Pancreas (tissue), 10 donors: ENCODE data around the gene GMNN. TPM values are rescaled to one million over a fixed set of nuclear protein-coding genes. Genes with fewer than 3 reads are reported as not detected.
A peak's percentile ranks its signal among the peaks of the same experiment; 100 is the strongest.

Experiments used
- ATAC-seq, 4 donors: fragments of 200-7000 bp; cut with Tn5 transposase; one replicate each; pipeline versions ENCODE4 v1.8.0 to v1.9.1; 2020; ENCODE audit warnings: mild to moderate bottlenecking in 4 of 4, moderate library complexity in 4 of 4
- DNase-seq, 6 donors: peaks; one replicate each; pipeline ENCODE4 v3.0.0-alpha.2; 2020
- FAIRE-seq: peaks from 2 replicates; lab custom pipeline; 2012; peaks lifted over from hg19 to GRCh38; lab: Jason Lieb, UNC
- H3K27ac ChIP-seq, 4 donors: fragments of 200-600 bp; sonication (generic); 1 replicate in 3 of 4; 2 replicates in 1 of 4; pipeline versions ENCODE4 v1.5.0 to v1.8.0; 2020
- H3K27me3 ChIP-seq, 4 donors: fragments of 200-600 bp; one replicate each; pipeline ENCODE4 v1.8.0; 2021
- H3K36me3 ChIP-seq, 3 donors: fragments of 200-600 bp; sonication (generic) in 1 of 3; one replicate each; pipeline versions ENCODE4 v1.5.0 to v1.8.0; 2020 to 2021
- H3K4me1 ChIP-seq, 3 donors: fragments of 200-600 bp; one replicate each; pipeline ENCODE4 v1.8.0; 2021
- H3K4me3 ChIP-seq, 4 donors: fragments of 200-600 bp; sonication (generic) in 2 of 4; one replicate each; pipeline versions ENCODE4 v1.5.0 to v1.8.0; 2020 to 2021
- H3K9me3 ChIP-seq, 4 donors: fragments of 200-600 bp; one replicate each; pipeline ENCODE4 v1.8.0; 2021
- CTCF ChIP-seq, 4 donors: fragments of 200-600 bp; sonication (generic) in 3 of 4; IDR thresholded peaks; one replicate each; pipeline versions ENCODE4 v1.5.0 to v1.8.0; 2021; ENCODE audit warnings: antibody characterized with exemption in 4 of 4
- WGBS, 2 donors: extraction: QIAGEN DNeasy Blood & Tissue Kit; methylation state at CpG; one replicate each; pipeline ENCODE4 v1.1.7; 2013; 5-methylcytosine and 5-hydroxymethylcytosine counted together
- intact Hi-C, 3 donors: fragments of 100-400 bp; cut with DNase I; formaldehyde crosslinking; loops; one replicate each; pipeline versions ENCODE4 v1.11.1 to v1.14.2; 2022
- polyA plus RNA-seq, 2 donors: library from polyadenylated mRNA; stranded (reverse); fragments of 200-250 nt; gene quantifications; one replicate each; pipeline ENCODE4 v1.2.3, GENCODE V29; 2013
- total RNA-seq, 6 donors: library from RNA; stranded (reverse); fragmentation: NEBNext Ultra II Directional in 4 of 6; extraction: Animal tissue kit (Norgen Biotek cat#: 25700) in 4 of 6; gene quantifications; one replicate each; pipeline versions ENCODE4 v1.2.1 to v1.2.4, GENCODE V29; 2021 to 2023
- donor health status: healthy with polysubstance abuse.
- donor health status: DM: no; HTN: no; CAD: no; lungs with moderate emphysema.
- donor health status: DM: no; HTN: no; CAD: no.
- donor health status: control.
- donor health status: control.
- donor health status: Bipolar disorder and iron deficiency.
- donor health status: DM: yes; HTN: yes; CAD: no.
- donor health status: DM: no; HTN: no; CAD: no.
- donor health status: DM: no; HTN: no; CAD: no.
- donor health status: DM: yes; HTN: yes; CAD: no.

Gene GMNN
- total and polyA plus RNA-seq, 8 donors = 36.5 to 69.4 (median 50.3) TPM

DNA sequence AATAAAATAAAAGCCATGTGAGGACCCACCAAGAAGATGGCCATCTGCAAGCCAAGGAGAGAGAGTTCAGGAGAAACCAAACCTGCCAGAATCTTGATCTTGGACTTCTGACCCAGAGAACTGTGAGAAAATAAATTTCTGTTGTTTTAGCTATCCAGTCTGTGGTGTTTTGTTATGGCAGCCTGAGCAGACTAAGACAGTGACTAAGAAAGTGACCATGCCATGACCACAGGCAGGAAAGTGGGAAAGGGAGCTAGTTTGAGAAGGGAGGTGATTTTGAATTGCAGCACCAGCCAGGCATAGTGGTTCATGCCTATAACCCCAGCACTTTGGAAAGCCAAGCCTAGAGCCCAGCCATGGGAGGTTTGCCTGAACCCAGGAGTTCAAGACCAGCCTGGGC lies 33.9 kb upstream of the GMNN start:
- Histone ChIP-seq H3K27me3 (no peaks in the 10 kb centered on the region), H3K9me3 (no peaks in the 10 kb centered on the region), H3K4me1 (peaks cover 0 to 10% (median 3%) of the 10 kb centered on the region in 3 donors), H3K36me3 (no peaks in the 10 kb centered on the region), H3K27ac (no peak overlapping the region), H3K4me3 (no peak overlapping the region)
- no peak for TF ChIP-seq CTCF (IDR thresholded peaks at IDR 0.05)
- FAIRE-seq = no peak
- DNase-seq = no peak
- no peak for ATAC-seq
- intact Hi-C loops = no loop called here

- 94 to 95% methylated on average over 5 of the region's 5 CpGs for WGBS, 2 donors
These were observed 32.5 kb upstream of the GMNN start for GRCh38 chr6:24742216-24742738.

DNA sequence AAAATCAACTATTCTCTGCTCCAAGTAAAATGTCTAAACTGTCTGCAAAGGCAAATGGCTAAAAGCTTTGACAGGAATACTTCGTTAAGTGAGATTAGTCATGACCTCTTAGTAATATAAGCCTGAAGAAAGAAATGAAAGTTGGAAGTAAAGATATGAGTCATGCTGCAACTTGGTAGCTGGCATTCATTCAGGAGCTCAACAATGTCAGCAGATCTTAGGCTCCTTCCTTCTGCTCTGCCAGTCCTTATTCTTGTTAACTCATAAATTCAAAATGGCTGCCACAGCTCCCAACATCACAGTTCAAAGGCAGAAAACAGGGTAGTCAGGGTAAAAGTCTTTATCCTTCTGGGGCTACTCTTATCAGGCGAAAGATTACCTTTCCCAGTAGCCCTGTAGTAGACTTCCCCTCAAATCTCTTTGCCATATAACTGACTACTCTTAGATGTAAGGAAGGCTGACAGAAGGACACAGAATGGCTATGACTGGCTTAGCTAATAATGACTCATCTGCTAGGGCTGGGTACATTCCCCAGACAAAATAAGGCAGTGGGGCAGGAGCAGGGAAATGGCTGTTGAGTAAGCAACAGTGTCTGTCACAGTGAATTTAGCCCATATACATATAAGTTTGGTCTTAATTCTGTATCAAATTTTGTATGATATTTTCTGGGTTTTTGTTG lies 31.3 kb upstream of the GMNN start:
- peak in 1 of 6 donors; percentile 40 for DNase-seq
- no peaks in the 10 kb centered on the region for H3K36me3 ChIP-seq
- H3K9me3 ChIP-seq = no peaks in the 10 kb centered on the region
- 73 to 86% methylated on average over 2 of the region's 2 CpGs for WGBS, 2 donors
- peak; percentile 49 to 88 (median 70) for ATAC-seq
- intact Hi-C loops = no loop called here
- H3K27ac ChIP-seq = peak overlapping the region in 2 of 4 donors; percentile 38 to 60
- no peak for TF ChIP-seq CTCF (IDR thresholded peaks at IDR 0.05)
- H3K27me3 ChIP-seq = no peaks in the 10 kb centered on the region
- no peak for FAIRE-seq
- H3K4me3 ChIP-seq = no peak overlapping the region
- peaks cover 0 to 10% (median 3%) of the 10 kb centered on the region in 3 donors for H3K4me1 ChIP-seq

More at GRCh38 chr6:24742216-24742738, 32.5 kb upstream of the GMNN start:
- H3K36me3 ChIP-seq = no peaks in the 10 kb centered on the region
- intact Hi-C loops = no loop called here
- no peak overlapping the region for H3K4me3 ChIP-seq
- peak overlapping the region in 1 of 4 donors; percentile 38 for H3K27ac ChIP-seq
- no peak for ATAC-seq
- FAIRE-seq = no peak
- no peak for TF ChIP-seq CTCF (IDR thresholded peaks at IDR 0.05)
- no peaks in the 10 kb centered on the region for H3K27me3 ChIP-seq
- peaks cover 0 to 10% (median 3%) of the 10 kb centered on the region in 3 donors for H3K4me1 ChIP-seq
- H3K9me3 ChIP-seq = no peaks in the 10 kb centered on the region
- DNase-seq = no peak

DNA sequence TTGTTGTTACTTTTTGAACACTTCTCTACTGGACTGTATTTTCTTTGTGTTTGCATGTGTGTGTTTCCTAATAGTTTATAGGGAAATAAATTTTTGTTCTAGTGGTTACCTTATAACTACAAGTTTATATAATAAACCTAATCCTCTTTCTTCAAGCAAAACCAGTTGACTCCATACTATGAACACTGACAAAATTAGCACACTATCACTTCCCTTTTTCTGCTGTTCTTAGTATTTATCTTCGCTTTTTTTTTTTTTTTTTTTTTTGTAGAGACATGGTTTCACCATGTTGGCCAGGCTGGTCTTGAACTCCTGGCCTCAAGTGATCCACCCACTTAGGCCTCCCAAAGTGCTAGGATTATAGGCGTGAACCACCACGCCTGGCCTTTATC lies 30.8 kb upstream of the GMNN start:
- H3K27ac ChIP-seq = peak overlapping the region in 2 of 4 donors; percentile 38 to 60
- peak in 2 of 4 donors; percentile 28 to 39 for ATAC-seq

More for the DNA sequence above, 30.8 kb upstream of the GMNN start:
- FAIRE-seq = no peak
- no peaks in the 10 kb centered on the region for H3K27me3 ChIP-seq
- no peak overlapping the region for H3K4me3 ChIP-seq
- 78 to 79% methylated on average over 3 of the region's 3 CpGs for WGBS, 2 donors
- TF ChIP-seq CTCF (IDR thresholded peaks at IDR 0.05) = no peak
- peaks cover 0 to 10% (median 3%) of the 10 kb centered on the region in 3 donors for H3K4me1 ChIP-seq
- no peak for DNase-seq
- H3K9me3 ChIP-seq = no peaks in the 10 kb centered on the region
- no peaks in the 10 kb centered on the region for H3K36me3 ChIP-seq
- intact Hi-C loops = no loop called here
